ENCODE measurements around the gene PRPSAP1. TPM values are rescaled to one million over a fixed set of nuclear protein-coding genes. Genes with fewer than 3 reads are reported as not detected.

PRPSAP1 gene
- polyA plus RNA-seq, 4 donors, result 32.2 to 46.7 (median 33.7) TPM

DNA sequence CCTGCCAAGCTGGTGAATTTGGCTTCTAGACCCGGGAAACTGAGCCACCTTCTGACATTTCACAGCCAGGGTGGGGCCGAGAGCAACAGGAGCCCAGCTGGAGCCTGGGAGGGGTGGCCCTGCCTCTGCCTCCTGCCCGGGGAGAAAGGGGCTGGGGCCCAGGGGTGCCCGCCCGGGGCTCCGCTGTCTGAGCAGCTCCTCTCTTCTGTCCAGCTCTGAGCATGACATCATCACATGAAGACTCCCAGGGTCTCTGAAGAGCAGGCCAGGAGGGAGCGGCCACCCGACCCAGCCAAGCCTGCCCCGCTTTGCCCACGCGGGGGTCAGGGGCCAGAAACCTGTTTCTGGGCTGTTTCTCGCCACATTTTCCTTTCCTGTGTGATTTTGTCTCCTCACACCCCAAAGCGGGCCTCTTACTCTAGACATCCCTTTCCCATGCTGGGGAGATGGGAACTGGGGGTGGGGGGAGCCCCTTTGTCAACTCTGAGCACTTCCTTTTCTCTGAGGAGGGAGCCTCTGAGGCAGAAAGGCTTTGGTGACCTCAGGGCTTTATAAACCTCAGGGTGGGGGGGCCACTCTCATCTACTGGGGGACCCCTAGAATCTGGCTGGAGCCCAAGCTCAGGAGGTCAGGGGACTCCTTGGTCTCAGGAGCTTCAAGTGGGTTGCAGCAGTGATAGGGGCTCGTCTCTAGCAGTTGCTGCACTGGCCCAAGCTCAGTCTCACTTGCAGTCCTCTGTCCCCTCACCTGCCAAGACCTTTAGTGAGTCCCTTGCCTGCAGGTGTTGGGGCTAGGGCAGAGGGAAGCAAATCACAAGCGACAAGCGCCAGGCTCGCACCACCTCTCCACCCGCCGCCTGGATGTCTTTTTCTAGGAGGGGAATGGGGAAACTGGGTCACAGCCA is 80.9 kb downstream of the PRPSAP1 start:
- Histone ChIP-seq H3K9me3 (ENCODE audit: control insufficient read depth in 2 of 2, insufficient read depth in 1 of 2, low read depth in 1 of 2, low read length in 1 of 2) (no peaks in the 10 kb centered on the region), H3K27me3 (ENCODE audit: control insufficient read depth in 3 of 3, insufficient read depth in 3 of 3, low read length in 3 of 3) (no peaks in the 10 kb centered on the region), H3K4me1 (ENCODE audit: control insufficient read depth in 3 of 3, insufficient read depth in 2 of 3, low read depth in 1 of 3, low read length in 2 of 3) (peaks cover 6 to 52% (median 16%) of the 10 kb centered on the region in 3 donors), H3K4me3 (ENCODE audit: low read depth in 1 of 3, low read length in 3 of 3) (peak overlapping the region in 2 of 3 donors; percentile 44 to 59), H3K27ac (ENCODE audit: low read depth in 1 of 3, low read length in 2 of 3) (peak overlapping the region; percentile 70 to 94 (median 86)), H3K36me3 (ENCODE audit: control insufficient read depth in 3 of 3, insufficient read depth in 2 of 3, low read depth in 1 of 3, low read length in 3 of 3) (peaks cover 0 to 68% (median 3%) of the 10 kb centered on the region in 3 donors)
- FAIRE-seq (no peak), DNase-seq (no peak)
- WGBS, 3 donors, result 54 to 58% (median 56%) methylated on average over 19 of the region's 19 CpGs

DNA sequence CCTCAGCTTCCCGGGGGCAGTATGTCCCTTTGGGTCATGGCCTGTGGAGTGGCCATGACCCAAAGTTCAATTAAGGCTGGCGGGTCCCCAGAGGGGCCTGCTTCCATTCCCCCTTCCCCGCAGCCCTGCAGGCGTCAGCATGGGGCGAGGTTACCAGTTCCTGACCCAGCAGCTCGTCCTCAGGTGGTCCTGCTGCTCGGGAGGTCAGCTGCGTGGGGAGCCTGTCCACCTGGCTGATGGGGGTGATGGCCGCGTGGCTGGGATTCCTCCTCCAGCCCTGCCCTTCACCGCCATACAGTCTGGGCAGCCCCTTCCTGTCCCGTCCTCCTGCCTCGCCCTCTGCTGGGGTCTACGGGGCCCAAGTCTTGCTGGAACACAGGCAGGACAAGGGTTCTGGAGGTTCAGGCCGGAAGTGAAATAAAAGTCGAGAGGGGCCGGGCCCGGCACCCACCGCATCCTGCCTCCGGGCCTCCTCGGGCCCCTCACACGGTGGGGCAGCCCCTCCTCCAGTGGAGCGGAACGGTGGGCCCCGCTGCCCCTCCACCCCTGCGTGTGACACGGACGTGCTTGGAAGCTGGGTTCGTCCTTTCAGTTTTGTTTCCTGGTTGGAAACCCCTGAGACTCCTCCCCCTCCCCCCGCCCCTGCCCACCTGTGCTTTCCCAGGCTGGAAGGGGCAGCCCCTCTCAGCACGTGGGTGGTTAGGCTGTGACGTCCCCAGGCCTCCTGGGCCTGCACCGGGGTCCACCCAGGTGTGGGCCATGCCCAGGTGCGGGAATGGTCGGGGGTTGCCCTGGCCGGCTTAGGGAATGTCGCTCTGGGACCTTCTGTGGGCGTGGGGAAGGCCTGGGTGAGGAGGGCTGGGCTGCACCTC is 81.8 kb downstream of the PRPSAP1 start:
- peak overlapping the region; percentile 14 to 59 (median 44) for H3K4me3 ChIP-seq (ENCODE audit: low read depth in 1 of 3, low read length in 3 of 3)
- H3K36me3 ChIP-seq (ENCODE audit: control insufficient read depth in 3 of 3, insufficient read depth in 2 of 3, low read depth in 1 of 3, low read length in 3 of 3), result peaks cover 0 to 70% (median 3%) of the 10 kb centered on the region in 3 donors
- 3 to 9% (median 7%) methylated on average over 32 to 38 of the region's 38 CpGs for WGBS, 3 donors
- H3K9me3 ChIP-seq (ENCODE audit: control insufficient read depth in 2 of 2, insufficient read depth in 1 of 2, low read depth in 1 of 2, low read length in 1 of 2), result no peaks in the 10 kb centered on the region
- H3K27ac ChIP-seq (ENCODE audit: low read depth in 1 of 3, low read length in 2 of 3), result peak overlapping the region; percentile 70 to 94 (median 86)
- no peak for FAIRE-seq
- H3K4me1 ChIP-seq (ENCODE audit: control insufficient read depth in 3 of 3, insufficient read depth in 2 of 3, low read depth in 1 of 3, low read length in 2 of 3), result peaks cover 6 to 60% (median 16%) of the 10 kb centered on the region in 3 donors
- no peaks in the 10 kb centered on the region for H3K27me3 ChIP-seq (ENCODE audit: control insufficient read depth in 3 of 3, insufficient read depth in 3 of 3, low read length in 3 of 3)
- peak; percentile 59 to 86 for DNase-seq

DNA sequence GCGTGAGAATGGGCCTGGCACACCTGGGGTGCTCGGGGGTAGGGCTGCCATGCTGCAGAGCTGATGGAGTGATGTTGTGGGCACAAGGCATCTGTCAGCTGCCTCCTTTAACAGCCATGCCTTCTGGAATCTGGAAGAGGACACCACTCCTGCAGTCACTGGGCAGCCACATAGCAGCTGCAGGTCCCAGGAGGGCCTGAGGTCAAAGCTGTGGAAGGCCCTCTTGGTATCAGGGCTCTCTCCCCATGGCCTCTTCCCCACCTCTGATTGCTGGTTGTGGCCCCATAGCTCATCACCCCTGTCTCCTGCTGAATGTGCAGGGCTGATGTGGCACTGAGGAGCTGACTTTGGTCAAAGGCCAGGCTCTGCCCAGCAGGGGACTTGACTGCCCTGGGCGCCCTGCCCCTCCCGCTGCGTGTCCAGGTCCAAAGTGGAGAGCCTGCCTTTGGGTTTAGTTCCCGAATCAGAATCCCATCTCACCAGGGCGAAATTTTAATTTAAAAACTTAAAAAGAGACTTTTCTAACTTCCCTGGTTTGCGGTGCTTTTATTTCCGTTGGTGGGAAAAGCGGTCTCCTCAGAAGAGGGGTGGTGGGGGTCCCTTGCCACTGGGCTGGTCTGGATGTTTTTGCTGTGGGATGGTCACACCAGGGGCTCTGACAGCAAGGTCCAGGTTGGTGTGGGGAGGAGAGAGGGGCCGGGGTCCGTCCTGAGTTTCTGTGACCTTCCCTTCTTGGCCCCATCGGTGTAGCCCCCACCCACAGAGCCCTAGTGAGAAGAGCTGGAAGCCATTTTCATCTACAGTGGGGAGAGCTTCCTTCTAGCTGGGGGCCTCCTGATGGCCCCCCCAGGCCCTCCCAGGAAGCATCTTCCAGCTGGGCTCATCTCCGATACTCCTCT is 82.7 kb downstream of the PRPSAP1 start:
- DNase-seq, result peak; percentile 61 to 77
- peak overlapping the region; percentile 14 to 59 (median 44) for H3K4me3 ChIP-seq (ENCODE audit: low read depth in 1 of 3, low read length in 3 of 3)
- WGBS, 3 donors, result 42 to 63% (median 58%) methylated on average over 13 to 14 of the region's 14 CpGs
- no peaks in the 10 kb centered on the region for H3K9me3 ChIP-seq (ENCODE audit: control insufficient read depth in 2 of 2, insufficient read depth in 1 of 2, low read depth in 1 of 2, low read length in 1 of 2)
- no peak for FAIRE-seq
- H3K4me1 ChIP-seq (ENCODE audit: control insufficient read depth in 3 of 3, insufficient read depth in 2 of 3, low read depth in 1 of 3, low read length in 2 of 3), result peaks cover 6 to 63% (median 16%) of the 10 kb centered on the region in 3 donors
- peak overlapping the region; percentile 70 to 94 (median 86) for H3K27ac ChIP-seq (ENCODE audit: low read depth in 1 of 3, low read length in 2 of 3)
- no peaks in the 10 kb centered on the region for H3K27me3 ChIP-seq (ENCODE audit: control insufficient read depth in 3 of 3, insufficient read depth in 3 of 3, low read length in 3 of 3)
- H3K36me3 ChIP-seq (ENCODE audit: control insufficient read depth in 3 of 3, insufficient read depth in 2 of 3, low read depth in 1 of 3, low read length in 3 of 3), result peaks cover 0 to 68% (median 3%) of the 10 kb centered on the region in 3 donors

DNA sequence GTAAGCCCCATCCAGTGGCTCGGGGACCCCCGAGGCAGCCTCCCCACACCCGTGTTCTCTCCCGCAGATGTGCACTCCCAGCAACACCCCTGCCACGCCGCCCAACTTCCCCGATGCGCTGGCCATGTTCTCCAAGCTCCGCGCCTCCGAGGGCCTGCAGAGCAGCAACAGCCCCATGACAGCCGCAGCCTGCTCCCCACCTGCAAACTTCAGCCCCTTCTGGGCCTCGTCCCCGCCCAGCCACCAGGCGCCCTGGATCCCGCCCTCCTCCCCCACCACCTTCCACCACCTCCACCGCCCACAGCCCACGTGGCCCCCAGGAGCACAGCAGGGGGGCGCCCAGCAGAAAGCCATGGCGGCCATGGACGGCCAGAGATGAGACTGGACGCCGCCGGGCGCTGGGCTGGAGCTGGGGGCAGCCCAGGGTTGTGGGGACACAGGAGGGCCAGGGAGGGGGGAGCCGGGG is 83.6 kb downstream of the PRPSAP1 start:
- H3K9me3 ChIP-seq (ENCODE audit: control insufficient read depth in 2 of 2, insufficient read depth in 1 of 2, low read depth in 1 of 2, low read length in 1 of 2), result no peaks in the 10 kb centered on the region
- H3K27ac ChIP-seq (ENCODE audit: low read depth in 1 of 3, low read length in 2 of 3), result peak overlapping the region in 2 of 3 donors; percentile 16 to 86
- H3K4me3 ChIP-seq (ENCODE audit: low read depth in 1 of 3, low read length in 3 of 3), result no peak overlapping the region
- FAIRE-seq (no peak), DNase-seq (no peak)
- no peaks in the 10 kb centered on the region for H3K27me3 ChIP-seq (ENCODE audit: control insufficient read depth in 3 of 3, insufficient read depth in 3 of 3, low read length in 3 of 3)
- 64 to 78% (median 77%) methylated on average over 22 to 26 of the region's 26 CpGs for WGBS, 3 donors
- peaks cover 6 to 63% (median 16%) of the 10 kb centered on the region in 3 donors for H3K4me1 ChIP-seq (ENCODE audit: control insufficient read depth in 3 of 3, insufficient read depth in 2 of 3, low read depth in 1 of 3, low read length in 2 of 3)
- peaks cover 0 to 64% (median 3%) of the 10 kb centered on the region in 3 donors for H3K36me3 ChIP-seq (ENCODE audit: control insufficient read depth in 3 of 3, insufficient read depth in 2 of 3, low read depth in 1 of 3, low read length in 3 of 3)

DNA sequence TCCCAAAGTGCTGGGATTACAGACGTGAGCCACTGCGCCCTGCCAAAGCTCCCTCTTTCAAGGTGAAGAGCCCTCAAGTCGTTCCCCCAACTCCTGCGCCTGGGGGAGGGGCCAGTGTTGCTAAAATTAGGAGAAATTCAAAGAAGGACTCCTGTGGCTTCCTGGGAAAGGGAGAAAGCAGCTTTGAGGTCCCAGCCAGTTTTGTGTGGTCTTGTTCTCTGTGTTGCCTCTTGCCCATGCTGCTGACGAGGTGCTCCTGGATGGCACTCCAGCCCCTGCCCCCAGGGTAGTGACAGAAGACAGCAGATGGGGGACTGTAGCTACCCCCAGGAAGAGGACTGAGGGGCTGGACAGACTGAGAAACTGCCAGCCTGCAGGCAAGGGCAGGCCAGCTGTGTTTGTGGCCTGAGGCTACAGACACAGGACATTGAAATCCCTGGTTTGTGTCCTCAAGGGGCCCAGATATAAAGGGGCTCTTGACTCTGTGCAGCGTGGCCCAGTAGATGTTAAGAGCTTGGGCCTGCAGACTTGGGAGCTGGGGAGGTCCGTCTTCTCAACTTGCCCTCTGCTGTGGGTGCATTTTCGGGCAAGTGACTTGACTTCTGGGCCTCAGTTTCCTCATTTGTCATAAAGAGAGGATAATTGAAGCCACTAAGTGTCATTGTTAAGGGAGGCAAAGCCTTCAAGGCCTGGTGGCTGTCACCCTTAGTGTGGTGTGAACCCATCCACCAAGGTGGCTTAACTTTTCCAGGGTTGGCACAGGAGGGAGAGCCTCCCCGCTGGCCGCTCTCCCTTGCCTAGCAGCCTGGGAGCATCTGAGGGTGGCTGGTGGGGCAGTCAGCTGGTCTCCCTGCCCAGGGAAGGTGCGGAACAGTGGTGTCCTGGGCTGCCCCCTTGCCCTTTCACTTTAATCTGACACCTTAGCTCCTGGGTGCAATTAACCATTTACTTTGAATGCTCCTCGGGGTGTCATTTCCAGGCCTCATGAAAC is 84.4 kb downstream of the PRPSAP1 start:
- peak overlapping the region in 1 of 3 donors; percentile 14 for H3K4me3 ChIP-seq (ENCODE audit: low read depth in 1 of 3, low read length in 3 of 3)
- H3K9me3 ChIP-seq (ENCODE audit: control insufficient read depth in 2 of 2, insufficient read depth in 1 of 2, low read depth in 1 of 2, low read length in 1 of 2), result no peaks in the 10 kb centered on the region
- peaks cover 0 to 59% (median 3%) of the 10 kb centered on the region in 3 donors for H3K36me3 ChIP-seq (ENCODE audit: control insufficient read depth in 3 of 3, insufficient read depth in 2 of 3, low read depth in 1 of 3, low read length in 3 of 3)
- DNase-seq (peak in 1 of 2 donors; percentile 47), FAIRE-seq (no peak)
- H3K27ac ChIP-seq (ENCODE audit: low read depth in 1 of 3, low read length in 2 of 3), result peak overlapping the region; percentile 16 to 63 (median 43)
- H3K27me3 ChIP-seq (ENCODE audit: control insufficient read depth in 3 of 3, insufficient read depth in 3 of 3, low read length in 3 of 3), result no peaks in the 10 kb centered on the region
- peaks cover 6 to 68% (median 16%) of the 10 kb centered on the region in 3 donors for H3K4me1 ChIP-seq (ENCODE audit: control insufficient read depth in 3 of 3, insufficient read depth in 2 of 3, low read depth in 1 of 3, low read length in 2 of 3)
- 62 to 66% (median 65%) methylated on average over 12 of the region's 12 CpGs for WGBS, 3 donors

DNA sequence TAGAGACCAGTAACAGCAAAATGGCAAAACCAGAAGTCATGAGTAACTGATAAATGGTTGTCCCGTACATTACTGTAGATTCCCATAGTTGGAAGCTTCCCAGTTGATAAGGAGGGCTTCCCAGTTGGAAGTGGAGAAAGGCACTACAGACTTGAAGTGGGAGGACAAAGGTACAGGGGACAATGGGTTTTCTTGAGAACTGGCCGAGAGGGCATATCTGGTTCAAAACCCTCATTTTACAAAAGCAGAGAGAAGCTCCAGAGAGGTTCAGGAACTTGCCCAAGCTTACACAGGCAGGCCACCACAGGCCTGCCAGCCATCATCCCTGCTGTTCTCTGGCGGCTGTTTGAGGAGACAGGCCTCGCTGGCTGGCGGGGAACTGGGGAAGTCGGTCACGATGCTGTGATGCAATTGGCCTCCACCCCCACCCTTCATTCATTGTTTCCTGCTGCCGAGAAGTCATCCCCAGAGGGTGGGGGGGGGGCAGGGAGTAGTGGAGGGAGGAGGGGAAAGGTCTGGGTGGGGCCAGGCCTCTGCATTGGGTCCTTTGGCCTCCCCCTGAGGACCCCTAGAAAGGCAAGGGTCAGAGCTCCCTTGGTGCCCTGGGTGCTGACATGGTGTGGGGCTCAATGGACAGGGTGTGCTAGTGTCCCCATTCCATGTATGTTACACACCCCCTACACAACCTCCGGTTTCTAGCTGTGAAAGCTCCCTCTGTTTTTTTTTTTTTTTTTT is 85.5 kb downstream of the PRPSAP1 start:
- FAIRE-seq (no peak), DNase-seq (peak; percentile 78 to 80)
- no peaks in the 10 kb centered on the region for H3K9me3 ChIP-seq (ENCODE audit: control insufficient read depth in 2 of 2, insufficient read depth in 1 of 2, low read depth in 1 of 2, low read length in 1 of 2)
- H3K27me3 ChIP-seq (ENCODE audit: control insufficient read depth in 3 of 3, insufficient read depth in 3 of 3, low read length in 3 of 3), result no peaks in the 10 kb centered on the region
- 6 to 13% (median 10%) methylated on average over 9 of the region's 9 CpGs for WGBS, 3 donors
- H3K27ac ChIP-seq (ENCODE audit: low read depth in 1 of 3, low read length in 2 of 3), result peak overlapping the region; percentile 65 to 98 (median 77)
- peak overlapping the region in 1 of 3 donors; percentile 87 for H3K4me3 ChIP-seq (ENCODE audit: low read depth in 1 of 3, low read length in 3 of 3)
- peaks cover 7 to 79% (median 18%) of the 10 kb centered on the region in 3 donors for H3K4me1 ChIP-seq (ENCODE audit: control insufficient read depth in 3 of 3, insufficient read depth in 2 of 3, low read depth in 1 of 3, low read length in 2 of 3)
- peaks cover 0 to 54% (median 3%) of the 10 kb centered on the region in 3 donors for H3K36me3 ChIP-seq (ENCODE audit: control insufficient read depth in 3 of 3, insufficient read depth in 2 of 3, low read depth in 1 of 3, low read length in 3 of 3)

All from small intestine (tissue), 7 donors.